Adipocyte (in vitro differentiated cells): ENCODE results near the gene KRTAP10-3.
"Not testable (repeated sequence)": the region's sequence is repeated elsewhere in the genome, so short reads cannot be mapped to it uniquely, and the experiment has no call there.

Experiments used
- DNase-seq: peaks from one replicate; pipeline ENCODE4 v3.0.0-alpha.2; 2015; ENCODE audit warnings: low read depth
- H3K27me3 ChIP-seq: replicated peaks from 2 replicates; pipeline ENCODE4 v1.7.0; 2013; ENCODE audit warnings: mild to moderate bottlenecking, low read length, moderate library complexity; ENCODE audit not compliant: control insufficient read depth, insufficient read depth
- H3K36me3 ChIP-seq: 2 replicates; pipeline ENCODE4 v1.7.0; 2013; ENCODE audit warnings: low read length, mild to moderate bottlenecking, moderate library complexity; ENCODE audit not compliant: control insufficient read depth, insufficient read depth, severe bottlenecking
- H3K4me1 ChIP-seq: 2 replicates; pipeline ENCODE4 v1.7.0; 2013; ENCODE audit warnings: mild to moderate bottlenecking, low read length, moderate library complexity; ENCODE audit not compliant: control insufficient read depth, insufficient read depth
- H3K4me3 ChIP-seq: 2 replicates; pipeline ENCODE4 v1.7.0; 2013; ENCODE audit warnings: mild to moderate bottlenecking, low read length, moderate library complexity
- H3K9ac ChIP-seq: 2 replicates; pipeline ENCODE4 v1.7.0; 2013; ENCODE audit warnings: mild to moderate bottlenecking, low read length, moderate library complexity
- H3K9me3 ChIP-seq: 2 replicates; pipeline ENCODE4 v1.7.0; 2013; ENCODE audit warnings: mild to moderate bottlenecking, low read length, moderate library complexity; ENCODE audit not compliant: control insufficient read depth

Gene KRTAP10-3

DNA sequence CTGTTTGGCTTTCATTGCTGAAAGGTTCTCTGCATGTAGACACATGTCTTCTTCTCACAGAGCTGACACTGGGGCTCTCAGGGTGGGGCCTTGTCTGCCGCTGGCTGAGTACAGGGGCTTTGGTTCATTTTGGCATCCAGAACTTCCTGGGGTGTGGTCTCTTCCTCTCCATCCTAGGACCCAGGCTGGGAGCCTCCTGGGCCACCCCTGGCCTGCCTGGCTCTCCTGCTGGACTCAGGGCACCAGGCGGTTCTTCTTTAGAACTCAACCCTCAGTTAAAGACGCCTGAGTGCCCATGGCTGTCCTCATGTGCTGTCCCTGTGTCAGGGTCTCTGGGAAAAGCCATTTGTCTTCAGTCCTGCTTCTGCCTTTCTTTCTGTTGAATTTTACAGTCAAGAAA lies 27.3 kb upstream of the KRTAP10-3 start:
- H3K36me3 ChIP-seq: no peaks in the 10 kb centered on the region
- peaks cover 22% of the 10 kb centered on the region for H3K9me3 ChIP-seq
- no peaks in the 10 kb centered on the region for H3K27me3 ChIP-seq
- H3K4me1 ChIP-seq: no peaks in the 10 kb centered on the region
- DNase-seq: no peak
- H3K9ac ChIP-seq: no peak overlapping the region
- no peak overlapping the region for H3K4me3 ChIP-seq

DNA sequence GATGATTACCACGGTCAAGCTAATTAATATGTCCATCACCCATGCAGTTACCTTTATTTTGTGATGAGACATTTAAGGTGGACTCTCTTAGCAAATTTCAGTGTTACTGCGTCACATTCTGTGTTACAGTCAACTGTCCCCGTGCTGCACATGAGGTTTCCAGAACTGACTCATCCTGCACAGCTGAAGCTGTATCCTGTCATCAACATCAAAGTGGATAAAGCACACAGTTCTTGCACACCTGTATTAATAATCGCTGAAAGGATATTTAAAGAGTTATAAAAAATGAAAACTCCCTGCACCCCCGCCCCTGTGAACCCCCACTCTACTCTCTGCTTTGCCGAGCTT lies 25.2 kb upstream of the KRTAP10-3 start:
- no peaks in the 10 kb centered on the region for H3K27me3 ChIP-seq
- H3K4me3 ChIP-seq: no peak overlapping the region
- H3K36me3 ChIP-seq: no peaks in the 10 kb centered on the region
- H3K9ac ChIP-seq: no peak overlapping the region
- peaks cover 25% of the 10 kb centered on the region for H3K9me3 ChIP-seq
- H3K4me1 ChIP-seq: no peaks in the 10 kb centered on the region
- no peak for DNase-seq

DNA sequence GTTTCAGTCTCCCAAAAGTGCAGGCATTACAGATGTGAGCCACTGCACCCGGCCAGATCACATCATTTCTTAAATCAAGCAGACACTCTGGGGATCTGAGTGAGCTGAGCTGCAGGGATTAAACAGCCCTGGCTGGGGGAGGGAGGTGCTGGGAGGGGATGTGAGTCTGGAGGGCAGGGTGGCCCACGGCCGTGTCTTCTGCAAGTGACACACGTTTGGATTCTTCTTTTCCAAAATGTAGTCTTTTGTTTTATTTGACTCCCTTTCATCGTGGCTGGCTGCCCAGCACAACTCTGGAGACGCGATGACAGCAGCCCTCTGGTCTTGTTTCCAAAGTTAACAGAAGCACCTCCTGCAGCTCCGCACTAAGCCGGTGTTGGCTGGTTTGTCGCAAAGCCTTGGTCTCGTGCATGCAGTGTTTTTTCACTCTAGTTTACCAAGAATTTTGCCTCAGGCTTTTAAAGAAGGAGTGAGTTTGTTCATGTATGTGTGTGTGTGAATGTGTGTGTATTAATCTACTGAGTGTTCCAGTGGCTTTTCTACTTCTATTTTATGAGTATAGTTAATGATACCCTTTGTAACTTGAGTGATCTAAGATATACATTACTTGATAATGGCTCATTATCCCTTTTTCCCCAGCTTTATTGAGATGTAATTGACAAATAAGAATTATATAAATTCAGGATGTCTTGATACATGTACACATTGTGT lies 24.6 kb upstream of the KRTAP10-3 start:
- Histone ChIP-seq H3K4me3 (no peak overlapping the region), H3K9me3 (peaks cover 25% of the 10 kb centered on the region), H3K4me1 (no peaks in the 10 kb centered on the region), H3K9ac (no peak overlapping the region), H3K36me3 (no peaks in the 10 kb centered on the region), H3K27me3 (no peaks in the 10 kb centered on the region)
- no peak for DNase-seq

DNA sequence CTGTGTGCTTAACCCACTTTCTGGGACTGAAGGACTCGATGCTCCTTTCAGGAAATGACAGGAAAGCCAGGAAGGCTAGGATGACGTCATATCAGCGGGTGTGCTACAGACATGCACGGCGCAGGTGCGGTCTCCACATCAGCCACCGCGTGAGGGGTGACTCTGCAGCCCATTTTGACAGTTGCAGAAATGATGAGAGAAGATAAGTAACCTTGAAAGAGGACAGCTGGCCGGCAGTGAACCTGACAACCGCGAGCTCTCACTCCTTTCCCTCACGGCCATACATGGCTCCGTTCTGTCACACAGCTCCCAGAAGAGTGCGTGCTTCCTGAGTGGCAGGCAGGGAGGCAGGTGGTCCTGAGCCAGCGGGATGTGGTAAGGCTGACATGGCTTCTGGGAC lies 23.5 kb upstream of the KRTAP10-3 start:
- Histone ChIP-seq H3K36me3 (no peaks in the 10 kb centered on the region), H3K4me3 (no peak overlapping the region), H3K27me3 (no peaks in the 10 kb centered on the region), H3K9me3 (peaks cover 30% of the 10 kb centered on the region), H3K9ac (no peak overlapping the region), H3K4me1 (no peaks in the 10 kb centered on the region)
- no peak for DNase-seq

DNA sequence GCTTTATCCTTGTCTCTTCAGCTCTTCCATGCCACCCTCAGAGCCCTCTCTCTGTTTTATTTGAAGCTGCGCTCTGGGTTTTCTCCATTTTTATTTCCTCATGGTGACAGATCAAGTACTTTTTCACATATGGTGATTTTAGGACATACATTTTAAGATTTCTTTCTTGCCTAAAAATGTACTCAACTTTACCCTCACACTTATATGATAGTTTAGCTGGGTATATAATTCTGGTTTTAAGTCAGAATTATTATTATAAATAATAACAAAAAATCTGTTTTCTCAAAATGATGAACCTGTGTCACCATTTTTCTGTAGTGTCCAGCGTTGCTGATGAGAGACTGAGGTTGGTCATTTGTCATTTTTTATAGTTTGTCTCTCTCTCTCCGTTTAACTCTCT lies 22.6 kb upstream of the KRTAP10-3 start:
- Histone ChIP-seq H3K36me3 (no peaks in the 10 kb centered on the region), H3K4me1 (no peaks in the 10 kb centered on the region), H3K27me3 (no peaks in the 10 kb centered on the region), H3K4me3 (no peak overlapping the region), H3K9ac (no peak overlapping the region), H3K9me3 (peaks cover 38% of the 10 kb centered on the region)
- DNase-seq: no peak

DNA sequence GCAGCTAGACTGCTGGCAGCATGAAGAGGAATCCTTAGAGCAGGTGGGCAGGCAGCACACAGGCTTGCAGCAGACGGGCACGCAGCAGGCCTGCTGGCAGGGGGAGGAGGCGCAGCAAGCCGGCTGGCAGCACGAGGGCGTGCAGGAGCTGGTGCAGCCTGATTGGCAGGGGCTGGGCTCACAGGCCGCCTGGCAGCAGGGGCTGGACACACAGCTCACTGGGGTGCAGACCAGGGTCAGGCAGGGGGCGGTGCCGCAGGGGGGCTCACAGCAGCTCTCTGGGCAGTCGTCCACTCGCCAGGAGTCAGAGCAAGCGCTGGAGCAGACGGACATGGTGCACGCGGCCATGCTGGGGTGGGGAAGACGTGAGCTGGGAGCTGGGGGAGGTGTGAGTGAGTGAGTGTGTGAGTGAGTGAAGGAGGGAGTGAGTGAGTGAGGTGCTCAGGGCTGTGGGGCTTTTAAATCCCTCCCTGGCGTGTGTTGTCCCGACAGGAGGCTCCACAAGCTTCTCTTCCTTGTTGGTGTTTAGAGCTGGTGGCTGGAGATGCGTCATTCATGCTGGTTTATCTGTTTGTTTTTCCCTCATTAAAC lies 21.7 kb upstream of the KRTAP10-3 start, which contains the start of gene KRTAP10-5:
TSS of gene KRTAP10-5 (minus strand) at position 374 of the 591 bp plus-strand sequence. CDS start at position 348, 26 bp downstream.
- H3K36me3 ChIP-seq, H3K4me1 ChIP-seq, H3K9ac ChIP-seq, H3K4me3 ChIP-seq, DNase-seq, H3K27me3 ChIP-seq: not testable (repeated sequence)
- H3K9me3 ChIP-seq: peaks cover 40% of the 10 kb centered on the region

DNA sequence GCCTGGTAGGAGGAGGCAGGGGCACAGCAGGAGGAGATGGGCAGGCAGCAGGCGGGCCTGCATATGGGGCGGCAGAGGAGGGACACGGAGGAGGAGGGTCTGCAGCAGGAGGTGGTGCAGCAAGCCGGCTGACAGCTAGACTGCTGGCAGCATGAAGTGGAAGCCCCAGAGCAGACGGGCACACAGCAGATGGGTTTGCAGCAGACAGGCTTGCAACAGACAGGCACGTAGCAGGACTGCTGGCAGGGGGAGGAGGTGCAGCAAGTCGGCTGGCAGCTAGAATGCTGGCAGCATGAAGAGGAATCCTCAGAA lies 21.2 kb upstream of the KRTAP10-3 start:
- DNase-seq: no peak
- Histone ChIP-seq H3K9me3 (peaks cover 37% of the 10 kb centered on the region), H3K27me3 (no peaks in the 10 kb centered on the region), H3K36me3 (no peaks in the 10 kb centered on the region), H3K4me1 (no peaks in the 10 kb centered on the region), H3K4me3 (no peak overlapping the region), H3K9ac (no peak overlapping the region)

DNA sequence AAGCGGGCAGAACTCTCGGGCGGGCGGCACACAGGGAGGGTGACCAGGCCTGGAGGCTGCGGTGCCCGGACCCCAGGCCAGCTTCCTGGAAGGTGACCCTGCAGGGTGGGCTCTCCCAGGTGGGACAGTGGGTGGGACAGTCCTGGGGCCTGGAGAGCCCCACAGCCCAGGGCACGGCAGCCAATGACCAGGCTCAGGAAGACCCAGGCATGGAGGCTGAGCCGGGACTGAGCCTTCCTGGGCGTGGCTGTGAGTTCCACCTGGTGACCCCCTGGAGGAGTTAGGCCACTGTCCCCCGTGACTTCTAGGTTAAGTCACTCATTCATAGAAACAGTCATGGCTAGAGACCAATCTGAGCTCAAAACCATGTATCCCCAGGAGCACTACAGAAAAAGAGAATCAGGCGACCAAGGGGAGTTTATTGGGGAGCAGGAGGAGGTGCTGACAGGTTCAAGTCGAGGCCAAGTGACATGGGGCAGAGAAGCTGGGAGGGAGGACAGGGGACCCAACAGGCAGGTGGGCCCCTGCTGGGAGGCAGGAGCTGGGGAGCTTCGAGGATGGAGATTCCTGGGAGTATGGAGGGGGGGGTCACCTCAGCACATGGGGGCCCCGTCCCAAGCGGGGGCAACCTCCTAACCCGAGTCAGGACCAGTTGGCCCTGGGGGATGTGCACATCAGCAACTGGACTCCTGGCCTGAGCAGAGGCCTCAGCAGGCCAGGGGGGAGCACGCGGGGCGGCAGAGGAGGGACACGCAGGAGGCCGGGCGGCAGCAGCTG lies 20.6 kb upstream of the KRTAP10-3 start:
- no peaks in the 10 kb centered on the region for H3K4me1 ChIP-seq
- no peaks in the 10 kb centered on the region for H3K27me3 ChIP-seq
- no peaks in the 10 kb centered on the region for H3K36me3 ChIP-seq
- DNase-seq: no peak
- peaks cover 37% of the 10 kb centered on the region for H3K9me3 ChIP-seq
- no peak overlapping the region for H3K9ac ChIP-seq
- H3K4me3 ChIP-seq: no peak overlapping the region

DNA sequence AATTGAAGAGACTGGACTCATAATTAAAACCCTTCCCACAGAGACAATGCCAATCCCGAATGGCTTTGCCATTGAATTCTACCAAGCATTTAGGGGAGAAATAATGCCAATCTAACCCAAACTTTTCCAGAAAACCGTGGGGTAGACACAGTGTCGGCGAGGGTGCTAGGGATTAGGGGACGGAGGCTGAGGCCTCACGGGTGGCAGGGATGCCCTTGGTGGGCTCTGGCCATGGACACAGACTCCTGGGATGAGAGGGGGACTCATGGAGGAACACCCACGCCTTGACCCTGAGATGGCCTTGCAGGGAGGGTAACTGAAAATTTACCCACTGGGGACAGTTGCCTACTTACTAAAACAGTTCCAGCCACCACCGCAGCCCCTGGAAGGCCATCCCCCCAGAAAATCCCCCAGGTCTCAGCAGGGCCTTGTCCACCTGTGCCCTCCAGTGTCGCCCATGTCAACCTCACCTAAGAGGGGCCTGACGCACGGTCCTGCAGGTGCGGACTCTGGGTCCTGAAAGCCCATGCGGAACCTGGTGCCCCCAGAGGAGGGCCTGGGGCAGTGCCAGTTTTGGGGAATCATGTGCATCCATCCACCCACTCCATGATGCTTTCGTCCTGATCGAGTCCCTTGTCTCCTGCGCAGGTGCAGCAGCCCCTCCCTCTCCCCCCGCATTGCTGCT lies 19.9 kb upstream of the KRTAP10-3 start:
- peaks cover 37% of the 10 kb centered on the region for H3K9me3 ChIP-seq
- H3K4me1 ChIP-seq: no peaks in the 10 kb centered on the region
- no peak overlapping the region for H3K4me3 ChIP-seq
- H3K36me3 ChIP-seq: no peaks in the 10 kb centered on the region
- no peak overlapping the region for H3K9ac ChIP-seq
- DNase-seq: no peak
- no peaks in the 10 kb centered on the region for H3K27me3 ChIP-seq

DNA sequence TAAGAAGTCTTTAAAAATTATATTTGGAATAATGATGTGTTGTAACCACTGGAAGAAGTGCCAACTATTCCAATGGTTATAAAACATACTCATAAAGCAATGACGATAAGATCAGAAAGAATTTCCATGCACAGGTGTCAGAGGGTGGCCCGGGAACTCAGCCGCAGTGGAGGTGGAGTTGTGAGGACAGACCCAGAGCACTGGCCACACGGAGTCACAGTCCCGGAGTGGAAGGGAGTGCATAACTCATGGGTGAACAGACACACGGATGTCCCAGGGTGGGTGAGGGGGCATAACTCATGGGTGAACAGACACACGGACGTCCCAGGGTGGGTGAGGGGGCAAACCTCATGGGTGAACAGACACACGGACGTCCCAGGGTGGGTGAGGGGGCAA lies 17.4 kb upstream of the KRTAP10-3 start:
- no peak overlapping the region for H3K4me3 ChIP-seq
- H3K4me1 ChIP-seq: no peaks in the 10 kb centered on the region
- no peak overlapping the region for H3K9ac ChIP-seq
- H3K9me3 ChIP-seq: peaks cover 31% of the 10 kb centered on the region
- no peak for DNase-seq
- H3K27me3 ChIP-seq: no peaks in the 10 kb centered on the region
- no peaks in the 10 kb centered on the region for H3K36me3 ChIP-seq

DNA sequence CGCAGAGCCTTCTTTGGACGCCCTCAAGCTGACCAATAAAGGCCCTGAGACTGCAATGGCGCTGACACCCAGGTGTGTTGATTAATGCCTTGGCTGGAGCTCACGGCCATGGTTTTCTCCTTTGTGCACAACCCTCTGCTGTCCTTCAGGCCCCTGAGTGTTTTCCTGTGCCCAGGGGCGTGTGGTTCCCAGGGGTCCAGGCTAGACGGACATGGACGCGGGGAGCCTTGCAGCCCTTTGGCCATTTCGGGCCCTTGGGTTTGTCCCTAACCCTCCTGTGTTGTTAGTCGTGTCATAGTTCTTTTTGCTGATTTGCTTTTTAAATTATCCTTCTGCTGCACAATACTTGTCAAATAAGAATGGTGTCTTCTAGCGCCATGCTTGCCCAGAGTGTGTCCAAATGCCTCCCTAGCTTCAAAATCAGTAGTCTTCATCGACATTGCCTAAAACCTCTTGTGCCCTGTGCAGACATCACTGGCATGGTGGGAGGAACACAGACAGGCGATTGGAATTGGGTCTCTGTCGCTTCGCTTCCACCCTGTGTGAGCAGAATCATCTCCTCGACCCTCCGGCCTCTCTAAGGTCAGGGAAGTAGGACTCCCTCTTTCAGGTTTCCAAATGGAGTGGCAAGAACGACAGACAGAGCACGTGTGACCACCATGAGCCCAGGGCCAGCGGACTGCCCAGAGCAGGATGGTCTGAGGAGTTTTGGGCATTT lies 16.9 kb upstream of the KRTAP10-3 start:
- no peaks in the 10 kb centered on the region for H3K27me3 ChIP-seq
- no peak overlapping the region for H3K4me3 ChIP-seq
- no peak overlapping the region for H3K9ac ChIP-seq
- H3K9me3 ChIP-seq: peaks cover 27% of the 10 kb centered on the region
- H3K36me3 ChIP-seq: no peaks in the 10 kb centered on the region
- no peaks in the 10 kb centered on the region for H3K4me1 ChIP-seq
- DNase-seq: no peak
